Esophagus squamous epithelium (tissue), 4 donors: Measurements from ENCODE around the gene PRSS50.

Source experiments
- CTCF ChIP-seq, 6 experiments: fragments of 450-650 bp in 4 of 6; fragments of 200-600 bp in 2 of 6; sonication (generic) in 2 of 6; IDR thresholded peaks; one replicate each; pipeline ENCODE4 v1.5.1; 2016 to 2019; ENCODE audit warnings: antibody characterized with exemption in 6 of 6, mild to moderate bottlenecking in 4 of 6, moderate library complexity in 4 of 6
- POLR2A ChIP-seq, 4 donors: fragments of 450-650 bp; IDR thresholded peaks; one replicate each; pipeline ENCODE4 v1.6.1; 2017; ENCODE audit warnings: antibody characterized with exemption in 4 of 4, mild to moderate bottlenecking in 4 of 4, moderate library complexity in 3 of 4

- TF ChIP-seq POLR2A (IDR thresholded peaks at IDR 0.05) (no peak), CTCF (IDR thresholded peaks at IDR 0.05) (no peak)
These were observed 46.5 kb upstream of the PRSS50 start for GRCh38 chr3:46764206-46764605.
